Liver (tissue), 3 donors: Measurements from ENCODE around the gene SH2B3.

Experiments
- CTCF ChIP-seq: fragments of 150-350 bp; IDR thresholded peaks from 2 replicates; pipeline ENCODE4 v1.5.1; 2017; ENCODE audit warnings: improper control_type of control experiment, low read depth, low read length; ENCODE audit not compliant: missing input control
- EGR1 ChIP-seq, 2 donors: IDR thresholded peaks; 2 replicates each; pipeline ENCODE4 v1.6.1; 2016 to 2018; ENCODE audit warnings: antibody characterized with exemption in 2 of 2, low read depth in 2 of 2
- FOXA1 ChIP-seq: IDR thresholded peaks from 2 replicates; pipeline ENCODE4 v1.6.1; 2016; ENCODE audit warnings: antibody characterized with exemption
- HNF4G ChIP-seq: IDR thresholded peaks from 2 replicates; pipeline ENCODE4 v1.6.1; 2016; ENCODE audit warnings: antibody characterized with exemption
- MAX ChIP-seq: IDR thresholded peaks from 2 replicates; pipeline ENCODE4 v1.6.1; 2016; ENCODE audit warnings: antibody characterized with exemption
- RAD21 ChIP-seq, 2 donors: IDR thresholded peaks; 2 replicates each; pipeline ENCODE4 v1.6.1; 2016; ENCODE audit warnings: antibody characterized with exemption in 2 of 2, mild to moderate bottlenecking in 2 of 2
- SP1 ChIP-seq: IDR thresholded peaks from 2 replicates; pipeline ENCODE4 v1.6.1; 2018; ENCODE audit warnings: antibody characterized with exemption, mild to moderate bottlenecking
- TAF1 ChIP-seq: conservative IDR thresholded peaks from 2 replicates; pipeline ENCODE4 v1.6.1; 2016; ENCODE audit warnings: antibody characterized with exemption, mild to moderate bottlenecking
- YY1 ChIP-seq: IDR thresholded peaks from 2 replicates; pipeline ENCODE4 v1.6.1; 2016; ENCODE audit warnings: antibody characterized with exemption, mild to moderate bottlenecking
- ZBTB33 ChIP-seq: IDR thresholded peaks from 2 replicates; pipeline ENCODE4 v1.6.1; 2016; ENCODE audit warnings: antibody characterized with exemption
- TF ChIP-seq, protein P1 (sequence below): IDR thresholded peaks from 2 replicates; pipeline ENCODE4 v1.6.1; 2016; ENCODE audit warnings: antibody characterized with exemption
- donor health status: healthy.
- donor health status: healthy.

DNA sequence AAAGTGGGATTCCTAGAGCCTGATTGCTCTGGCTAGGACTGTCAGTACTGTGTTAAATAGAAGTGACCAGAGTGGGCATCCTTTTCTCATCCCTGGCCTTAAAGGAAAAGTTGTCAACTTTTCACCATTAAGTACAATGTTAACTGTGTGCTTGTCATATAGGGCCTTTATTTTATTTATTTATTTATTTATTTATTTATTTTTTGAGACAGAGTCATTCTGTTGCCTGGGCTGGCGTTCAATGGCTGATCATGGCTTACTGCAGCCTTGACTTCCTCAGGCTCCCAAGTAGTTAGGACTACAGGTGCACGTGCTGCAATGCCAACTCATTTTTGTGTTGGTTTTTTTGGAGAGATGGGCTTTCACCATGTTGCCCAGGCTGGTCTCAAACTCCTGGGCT, 11.6 kb downstream of the SH2B3 start:
- TF ChIP-seq CTCF: no peak
- TF ChIP-seq, protein P1, sequence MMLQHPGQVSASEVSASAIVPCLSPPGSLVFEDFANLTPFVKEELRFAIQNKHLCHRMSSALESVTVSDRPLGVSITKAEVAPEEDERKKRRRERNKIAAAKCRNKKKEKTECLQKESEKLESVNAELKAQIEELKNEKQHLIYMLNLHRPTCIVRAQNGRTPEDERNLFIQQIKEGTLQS: no peak
- no peak for TF ChIP-seq MAX
- TF ChIP-seq ZBTB33: no peak
- no peak for TF ChIP-seq SP1
- no peak for TF ChIP-seq YY1
- TF ChIP-seq TAF1: no peak
- TF ChIP-seq HNF4G: no peak
- TF ChIP-seq RAD21 (IDR thresholded peaks at IDR 0.05): no peak
- no peak for TF ChIP-seq FOXA1
- no peak for TF ChIP-seq EGR1 (IDR thresholded peaks at IDR 0.05; ENCODE audit: low read depth in 2 of 2)
